H1 (cell line): Measurements from ENCODE around the gene MOGAT3. TPM values are rescaled to one million over a fixed set of nuclear protein-coding genes. Genes with fewer than 3 reads are reported as not detected.
A peak's percentile ranks its signal among the peaks of the same experiment; 100 is the strongest.

ENCODE experiments used
- CTCF ChIA-PET: fragments of 300-600 bp; sonication (Branson Sonifier 250); formaldehyde crosslinking; loops from one replicate; lab custom pipeline; 2021; ENCODE audit not compliant: partially characterized antibody; lab: Charles Lee
- POLR2A ChIA-PET: fragments of 300-600 bp; sonication (Branson Sonifier 250); formaldehyde crosslinking; loops from one replicate; lab custom pipeline; 2021; ENCODE audit warnings: inconsistent platforms; ENCODE audit not compliant: partially characterized antibody; lab: Charles Lee
- DNase-seq, 2 experiments: peaks; one replicate each; pipeline versions ENCODE4 v3.0.0 to v3.0.0-alpha.2; 2010 to 2022; ENCODE audit warnings: low spot score in 2 of 2, low read depth in 1 of 2, mixed read lengths in 1 of 2
- FAIRE-seq: peaks from 2 replicates; lab custom pipeline; 2011; peaks lifted over from hg19 to GRCh38; lab: Jason Lieb, UNC
- H2AFZ ChIP-seq: 2 replicates; pipeline ENCODE4 v1.8.1; 2012; ENCODE audit warnings: low read length, inconsistent platforms
- H2AK5ac ChIP-seq: 2 replicates; pipeline ENCODE4 v1.6.1; 2013; ENCODE audit warnings: low read depth, low read length
- H2BK120ac ChIP-seq: replicated peaks from 2 replicates; pipeline ENCODE3; 2013; ENCODE audit warnings: low read depth, low read length, inconsistent platforms
- H2BK12ac ChIP-seq: 2 replicates; pipeline ENCODE4 v1.6.1; 2013; ENCODE audit warnings: low read depth, low read length
- H2BK15ac ChIP-seq: 2 replicates; pipeline ENCODE4 v1.6.1; 2013; ENCODE audit warnings: low read length
- H2BK20ac ChIP-seq: 2 replicates; pipeline ENCODE4 v1.6.1; 2013; ENCODE audit warnings: low read length
- H2BK5ac ChIP-seq: 2 replicates; pipeline ENCODE4 v1.6.1; 2013; ENCODE audit warnings: low read depth, low read length
- H3K14ac ChIP-seq: 2 replicates; pipeline ENCODE4 v1.6.1; 2013; ENCODE audit warnings: inconsistent platforms; ENCODE audit not compliant: insufficient read length
- H3K18ac ChIP-seq: 2 replicates; pipeline ENCODE4 v1.6.1; 2013; ENCODE audit warnings: low read length; ENCODE audit errors: extremely low read depth
- H3K23ac ChIP-seq: 2 replicates; pipeline ENCODE4 v1.6.1; 2013; ENCODE audit warnings: inconsistent platforms; ENCODE audit not compliant: insufficient read length
- H3K23me2 ChIP-seq: 2 replicates; pipeline ENCODE4 v1.6.1; 2013; ENCODE audit warnings: low read depth, low read length
- H3K27ac ChIP-seq: 2 replicates; pipeline ENCODE4 v1.6.1; 2011; ENCODE audit warnings: low read depth, low read length, inconsistent platforms
- H3K27me3 ChIP-seq, 4 experiments: replicated peaks in 1 of 4; 1 replicate in 1 of 4; 2 replicates in 3 of 4; pipeline versions ENCODE4 v1.6.1 to v1.8.1; 2011 to 2013; ENCODE audit warnings: low read length in 3 of 4, mild to moderate bottlenecking in 3 of 4, inconsistent platforms in 2 of 4, mixed read lengths in 2 of 4, moderate library complexity in 1 of 4; ENCODE audit not compliant: control insufficient read depth in 3 of 4, insufficient read depth in 3 of 4; ENCODE audit errors: extremely low read depth in 1 of 4
- H3K36me3 ChIP-seq, 4 experiments: 2 replicates each; pipeline versions ENCODE4 v1.6.1 to v1.8.1; 2011 to 2013; ENCODE audit warnings: mild to moderate bottlenecking in 4 of 4, low read length in 3 of 4, moderate library complexity in 2 of 4, control low read depth in 1 of 4, inconsistent platforms in 1 of 4; ENCODE audit not compliant: insufficient read depth in 4 of 4, control insufficient read depth in 2 of 4
- H3K4ac ChIP-seq: replicated peaks from 2 replicates; pipeline ENCODE3; 2013; ENCODE audit warnings: low read length, low read depth, mixed read lengths, inconsistent platforms; ENCODE audit not compliant: insufficient read length
- H3K4me1 ChIP-seq, 4 experiments: replicated peaks in 1 of 4; 1 replicate in 1 of 4; 2 replicates in 3 of 4; pipeline versions ENCODE4 v1.6.1 to v1.8.1; 2011 to 2013; ENCODE audit warnings: low read length in 3 of 4, inconsistent platforms in 2 of 4, mixed read lengths in 1 of 4; ENCODE audit not compliant: insufficient read depth in 4 of 4, control insufficient read depth in 3 of 4
- H3K4me2 ChIP-seq, 2 experiments: 2 replicates each; pipeline versions ENCODE4 v1.6.1 to v1.8.1; 2011 to 2013; ENCODE audit warnings: low read depth in 2 of 2, low read length in 2 of 2, control low read depth in 1 of 2, inconsistent platforms in 1 of 2, mild to moderate bottlenecking in 1 of 2; ENCODE audit not compliant: insufficient read depth in 1 of 2
- H3K4me3 ChIP-seq, 4 experiments: fragments of 200-600, 300-600 bp in 1 of 4; sonication (generic), shearing (Covaris generic), sonication (Bioruptor Twin) in 1 of 4; 2 replicates each; pipeline versions ENCODE4 v1.5.1 to v1.8.1; 2011 to 2016; ENCODE audit warnings: low read length in 4 of 4, low read depth in 3 of 4, control low read depth in 2 of 4, inconsistent platforms in 2 of 4, mild to moderate bottlenecking in 2 of 4, mixed read lengths in 1 of 4, moderate library complexity in 1 of 4; ENCODE audit not compliant: insufficient read depth in 2 of 4; ENCODE audit errors: extremely low read depth in 1 of 4
- H3K56ac ChIP-seq: replicated peaks from 2 replicates; pipeline ENCODE3; 2013; ENCODE audit warnings: low read depth, mild to moderate bottlenecking, mixed read lengths, low read length, inconsistent platforms; ENCODE audit not compliant: insufficient read length
- H3K79me1 ChIP-seq: 2 replicates; pipeline ENCODE4 v1.6.1; 2013; ENCODE audit warnings: low read depth, low read length, control low read depth
- H3K79me2 ChIP-seq, 2 experiments: 2 replicates each; pipeline versions ENCODE4 v1.6.1 to v1.8.1; 2012 to 2013; ENCODE audit warnings: low read length in 2 of 2, mild to moderate bottlenecking in 2 of 2, inconsistent platforms in 1 of 2; ENCODE audit not compliant: insufficient read depth in 2 of 2, control insufficient read depth in 1 of 2
- H3K9ac ChIP-seq, 4 experiments: replicated peaks in 1 of 4; 1 replicate in 1 of 4; 2 replicates in 3 of 4; pipeline versions ENCODE4 v1.6.1 to v1.8.1; 2011 to 2013; ENCODE audit warnings: low read depth in 3 of 4, low read length in 3 of 4, control low read depth in 2 of 4, mild to moderate bottlenecking in 2 of 4, moderate library complexity in 2 of 4, inconsistent platforms in 1 of 4; ENCODE audit errors: extremely low read depth in 1 of 4
- H3K9me3 ChIP-seq, 2 experiments: 2 replicates each; pipeline versions ENCODE4 v1.6.1 to v1.8.1; 2012 to 2013; ENCODE audit warnings: mild to moderate bottlenecking in 2 of 2, moderate library complexity in 2 of 2, control low read depth in 1 of 2, inconsistent platforms in 1 of 2, low read depth in 1 of 2, low read length in 1 of 2, mixed read lengths in 1 of 2; ENCODE audit not compliant: insufficient read depth in 2 of 2
- H4K20me1 ChIP-seq, 2 experiments: replicated peaks in 1 of 2; 2 replicates each; pipeline versions ENCODE3 to v1.8.1; 2011 to 2013; ENCODE audit warnings: inconsistent platforms in 2 of 2, low read length in 2 of 2, mild to moderate bottlenecking in 1 of 2; ENCODE audit not compliant: insufficient read depth in 2 of 2, control insufficient read depth in 1 of 2
- H4K5ac ChIP-seq: 2 replicates; pipeline ENCODE4 v1.6.1; 2013; ENCODE audit warnings: low read length, low read depth, mixed read lengths, inconsistent platforms; ENCODE audit not compliant: insufficient read length
- H4K8ac ChIP-seq: 2 replicates; pipeline ENCODE4 v1.8.0; 2013; ENCODE audit warnings: mild to moderate bottlenecking, moderate library complexity, low read length, inconsistent platforms; ENCODE audit not compliant: insufficient read depth; ENCODE audit errors: extremely low read depth
- H4K91ac ChIP-seq: replicated peaks from 2 replicates; pipeline ENCODE3; 2013; ENCODE audit warnings: low read length, mixed read lengths, inconsistent platforms; ENCODE audit not compliant: insufficient read length
- CTCF ChIP-seq, 3 experiments: IDR thresholded peaks; 1 replicate in 2 of 3; 2 replicates in 1 of 3; pipeline versions ENCODE4 v1.5.1 to v1.6.1; 2011; ENCODE audit warnings: low read length in 3 of 3, mild to moderate bottlenecking in 3 of 3, inconsistent platforms in 2 of 3, low read depth in 1 of 3, moderate library complexity in 1 of 3; ENCODE audit not compliant: insufficient read depth in 1 of 3; ENCODE audit errors: control extremely low read depth in 1 of 3
- RAD21 ChIP-seq, 2 experiments: IDR thresholded peaks in 1 of 2; conservative IDR thresholded peaks in 1 of 2; 2 replicates each; pipeline ENCODE4 v1.6.1; 2011; ENCODE audit warnings: low read depth in 2 of 2, low read length in 2 of 2, improper control_type of control experiment in 1 of 2, inconsistent platforms in 1 of 2, mild to moderate bottlenecking in 1 of 2, moderate library complexity in 1 of 2
- WGBS, 2 experiments: shearing (Covaris generic) in 1 of 2; methylation state at CpG; one replicate each; pipeline versions ENCODE4 v1.1.6 to v1.1.7; 2013 to 2015; ENCODE audit warnings: low lambda C conversion rate in 2 of 2, mixed read lengths in 2 of 2, inconsistent platforms in 1 of 2, low coverage in 1 of 2, missing lambda C conversion rate in 1 of 2; ENCODE audit not compliant: insufficient replicate concordance in 2 of 2, insufficient coverage in 1 of 2, insufficient read length in 1 of 2; ENCODE audit errors: extremely low coverage in 1 of 2, missing lambda C conversion rate in 1 of 2; 5-methylcytosine and 5-hydroxymethylcytosine counted together
- polyA plus RNA-seq, 7 experiments: library from polyadenylated mRNA; depleted of rRNA in 3 of 7; stranded (reverse) in 5 of 7; unstranded in 2 of 7; fragments of >200 nt in 5 of 7; fragments of 200-250 nt in 2 of 7; gene quantifications; 1 replicate in 5 of 7; 2 replicates in 1 of 7; 4 replicates in 1 of 7; pipeline versions ENCODE4 v1.2.1 to v1.2.3, GENCODE V29; 2011 to 2013; ENCODE audit warnings: missing spikeins in 2 of 7, mixed read lengths in 2 of 7
- total RNA-seq: library from RNA; stranded (reverse); fragmentation: NEBNext Ultra II Directional; extraction: Animal tissue kit (Norgen Biotek cat#: 25700); gene quantifications from 2 replicates; pipeline ENCODE4 v1.2.1, GENCODE V29; 2021

The MOGAT3 gene
- total and polyA plus RNA-seq, 2 of the 8 experiments (the other 6 are each of a cell fraction or from before 2014, with no cell fraction given): 0.21 to 0.82 TPM

- peaks cover 0 to 2% of the 10 kb centered on the region in 2 experiments for H4K20me1 ChIP-seq
- H3K79me2 ChIP-seq: no peaks in the 10 kb centered on the region
- H4K8ac ChIP-seq: no peak overlapping the region; the same call in 1 of the 2 replicates
- POLR2A ChIA-PET: interaction anchor here (0.9 to 1.8 kb wide), 6 partner anchors 12 to 84 kb away, joined by 3 to 6 read pairs (median 4); partner anchors contain the start of gene MOGAT3
- no peak overlapping the region for H3K4me3 ChIP-seq
- no peak overlapping the region for H3K27ac ChIP-seq
- H3K36me3 ChIP-seq: peaks cover 0 to 4% (median 0%) of the 10 kb centered on the region in 4 experiments; a peak in 3 of 8 replicates
- no peak overlapping the region for H3K4ac ChIP-seq
- no peak overlapping the region for H2AK5ac ChIP-seq
- DNase-seq: no peak
- H2BK20ac ChIP-seq: no peak overlapping the region
- WGBS, 2 experiments: 87% methylated on average over 7 of the region's 8 CpGs; no CpG with 5 or more reads in 1 of the 2 experiments
- no peak overlapping the region for H3K4me2 ChIP-seq
- FAIRE-seq: no peak
- CTCF ChIA-PET: interaction anchor here (0.7 to 9.0 kb wide), 8 partner anchors 8 to 104 kb away, joined by 3 to 79 read pairs (median 4); partner anchors contain the start of genes FIS1 and MOGAT3
- H3K27me3 ChIP-seq: no peaks in the 10 kb centered on the region
- TF ChIP-seq RAD21 (IDR thresholded peaks at IDR 0.05 in 1 of 2, conservative IDR thresholded peaks at IDR 0.05 in 1 of 2; ENCODE audit: low read depth in 2 of 2, low read length in 2 of 2): no peak; a peak in 1 of 4 replicates
- TF ChIP-seq CTCF (IDR thresholded peaks at IDR 0.05; ENCODE audit: control extremely low read depth in 1 of 3, insufficient read depth in 1 of 3, low read depth in 1 of 3, low read length in 3 of 3): peak; percentile 9 to 32 (median 22); a peak in 3 of 4 replicates
- H3K23me2 ChIP-seq: peaks cover 4% of the 10 kb centered on the region; the same call in 1 of the 2 replicates
- H2BK120ac ChIP-seq: no peak overlapping the region
- no peaks in the 10 kb centered on the region for H3K79me1 ChIP-seq
- H3K14ac ChIP-seq: no peak overlapping the region
- no peak overlapping the region for H2BK5ac ChIP-seq
- peaks cover 0 to 10% (median 5%) of the 10 kb centered on the region in 4 experiments; a peak in 4 of 7 replicates for H3K4me1 ChIP-seq
- no peak overlapping the region for H3K56ac ChIP-seq
- H3K23ac ChIP-seq: no peak overlapping the region
- H3K9me3 ChIP-seq: no peaks in the 10 kb centered on the region
- no peak overlapping the region for H2AFZ ChIP-seq
- H3K9ac ChIP-seq: no peak overlapping the region
- no peak overlapping the region for H2BK12ac ChIP-seq
- no peak overlapping the region for H4K91ac ChIP-seq
- H2BK15ac ChIP-seq: no peak overlapping the region
- H3K18ac ChIP-seq: no peak overlapping the region
- no peak overlapping the region for H4K5ac ChIP-seq
Observed at GRCh38 chr7:101212014-101212413, 11.2 kb upstream of the MOGAT3 start.
